K562 (cell line): ENCODE data around the gene EGF.

Source experiments
- CBX5 ChIP-seq: IDR thresholded peaks from 2 replicates; pipeline ENCODE4 v1.6.1; 2014; ENCODE audit warnings: low read depth, borderline replicate concordance
- ETV6 ChIP-seq, 3 experiments: fragments of 150-350 bp in 1 of 3; sonication (generic) in 1 of 3; formaldehyde crosslinking in 1 of 3; IDR thresholded peaks; 2 replicates each; pipeline versions ENCODE4 v1.6.1 to v1.8.0; 2014 to 2022; ENCODE audit warnings: borderline replicate concordance in 2 of 3, low read depth in 2 of 3, antibody characterized with exemption in 1 of 3, low read length in 1 of 3, mild to moderate bottlenecking in 1 of 3, missing genetic modification reagents in 1 of 3
- EZH2 ChIP-seq: IDR thresholded peaks from 2 replicates; pipeline ENCODE4 v1.6.1; 2012; ENCODE audit warnings: low read depth, mild to moderate bottlenecking, inconsistent platforms, low read length, borderline replicate concordance
- FOXM1 ChIP-seq, 2 experiments: fragments of 450-650 bp in 1 of 2; sonication (generic) in 1 of 2; formaldehyde crosslinking in 1 of 2; IDR thresholded peaks; 2 replicates each; pipeline versions ENCODE4 v1.6.1 to v1.9.0; 2017 to 2022; ENCODE audit warnings: low read depth in 2 of 2, mild to moderate bottlenecking in 2 of 2, missing genetic modification reagents in 1 of 2, moderate library complexity in 1 of 2
- NR2C1 ChIP-seq, 2 experiments: fragments of 450-650 bp; IDR thresholded peaks; 2 replicates each; pipeline ENCODE4 v1.6.1; 2017; ENCODE audit warnings: mild to moderate bottlenecking in 2 of 2, antibody characterized with exemption in 1 of 2, inconsistent platforms in 1 of 2, missing compliant biosample characterization in 1 of 2, missing genetic modification characterization in 1 of 2
- SP1 ChIP-seq: sonication (generic); formaldehyde crosslinking; IDR thresholded peaks from 2 replicates; pipeline ENCODE4 v1.8.1; 2022; ENCODE audit warnings: mild to moderate bottlenecking, missing genetic modification reagents
- ZBTB17 ChIP-seq: fragments of 450-650 bp; formaldehyde crosslinking; IDR thresholded peaks from 2 replicates; pipeline ENCODE4 v1.4.0; 2020; ENCODE audit warnings: mild to moderate bottlenecking
- ZNF274 ChIP-seq: IDR thresholded peaks from 2 replicates; pipeline ENCODE4 v1.6.1; 2011; ENCODE audit warnings: low read depth, mild to moderate bottlenecking, low read length, moderate library complexity, borderline replicate concordance

DNA sequence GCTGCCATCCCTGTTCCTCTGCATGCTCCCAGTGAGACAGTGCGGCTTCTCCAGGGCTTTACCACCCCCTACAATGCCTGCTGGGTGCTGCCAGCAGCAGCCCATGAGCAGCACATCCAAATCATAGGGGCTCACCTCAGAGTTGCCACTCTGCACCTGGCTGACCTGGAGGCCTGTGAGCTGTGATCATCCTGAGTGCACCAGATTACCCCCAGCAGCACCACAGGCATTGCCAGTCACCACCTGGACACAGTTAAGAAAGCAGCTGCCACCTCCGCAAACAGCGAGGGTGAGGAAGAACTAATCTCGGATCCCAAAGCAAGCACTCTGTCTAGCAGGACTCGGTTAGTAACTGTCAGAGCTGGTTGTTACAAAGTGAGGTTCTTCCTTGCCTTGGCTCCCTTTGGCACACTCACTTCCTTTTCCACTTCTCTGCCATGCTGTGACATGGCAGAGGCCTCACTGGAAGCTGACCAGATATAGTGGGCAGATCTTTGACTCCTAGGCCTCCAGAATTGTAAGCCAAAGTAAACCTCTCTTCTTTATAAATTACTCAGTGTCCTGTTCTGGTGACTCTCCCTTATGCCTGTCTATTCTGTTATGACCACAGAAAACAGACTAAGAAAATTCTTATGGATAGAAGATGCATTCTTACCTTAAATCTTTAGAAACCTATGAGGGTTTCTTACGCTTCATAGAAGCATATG lies 39.6 kb upstream of the EGF start:
- TF ChIP-seq CBX5 (no peak), ZNF274 (no peak), ZBTB17 (CRISPR knock-in tag) (no peak), NR2C1 (IDR thresholded peaks at IDR 0.05) (no peak), NR2C1 (tag; IDR thresholded peaks at IDR 0.05) (no peak), ETV6 (IDR thresholded peaks at IDR 0.05; ENCODE audit: borderline replicate concordance in 1 of 2, low read depth in 2 of 2, low read length in 1 of 2) (no peak), ETV6 (CRISPR knock-in tag; IDR thresholded peaks at IDR 0.05; ENCODE audit: borderline replicate concordance) (no peak), FOXM1 (IDR thresholded peaks at IDR 0.05; ENCODE audit: low read depth) (no peak), FOXM1 (CRISPR knock-in tag; IDR thresholded peaks at IDR 0.05; ENCODE audit: low read depth) (no peak), SP1 (CRISPR knock-in tag) (no peak), EZH2 (no peak)
